NCI-H460 (cell line): ENCODE measurements around the gene ZFYVE21. TPM values are rescaled to one million over a fixed set of nuclear protein-coding genes. Genes with fewer than 3 reads are reported as not detected.

Experiments used
- DNase-seq: peaks from one replicate; pipeline ENCODE4 v3.0.0-alpha.2; 2016; ENCODE audit warnings: low read depth; ENCODE audit errors: extremely low read depth
- total RNA-seq: library from RNA; depleted of rRNA; stranded (reverse); fragments of >200 nt; shearing (Covaris generic); gene quantifications from 2 replicates; pipeline ENCODE4 v1.2.3, GENCODE V29; 2014

The ZFYVE21 gene
- total RNA-seq, 1 experiment from 2014 or later = 25.1 TPM

DNA sequence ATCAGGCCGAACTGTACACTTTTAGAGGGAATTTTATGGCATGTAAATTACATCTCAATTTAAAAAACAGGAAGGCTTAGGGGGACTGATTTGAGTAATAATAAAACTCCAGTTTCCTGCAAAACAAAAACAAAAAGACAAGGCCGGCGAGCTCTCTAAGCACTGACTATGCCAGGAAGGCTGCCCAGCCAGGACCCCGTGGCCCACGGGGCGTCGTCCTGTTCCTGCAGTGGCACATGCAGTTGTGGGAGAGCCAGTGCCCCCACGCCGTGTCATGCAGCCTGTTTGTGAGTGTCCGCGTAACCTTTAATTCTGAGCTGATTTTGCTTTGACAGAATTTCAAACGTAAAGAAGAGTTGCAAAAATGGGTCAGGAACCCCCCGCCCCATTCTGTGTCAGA, 10.9 kb upstream of the ZFYVE21 start:
- no peak for DNase-seq

DNA sequence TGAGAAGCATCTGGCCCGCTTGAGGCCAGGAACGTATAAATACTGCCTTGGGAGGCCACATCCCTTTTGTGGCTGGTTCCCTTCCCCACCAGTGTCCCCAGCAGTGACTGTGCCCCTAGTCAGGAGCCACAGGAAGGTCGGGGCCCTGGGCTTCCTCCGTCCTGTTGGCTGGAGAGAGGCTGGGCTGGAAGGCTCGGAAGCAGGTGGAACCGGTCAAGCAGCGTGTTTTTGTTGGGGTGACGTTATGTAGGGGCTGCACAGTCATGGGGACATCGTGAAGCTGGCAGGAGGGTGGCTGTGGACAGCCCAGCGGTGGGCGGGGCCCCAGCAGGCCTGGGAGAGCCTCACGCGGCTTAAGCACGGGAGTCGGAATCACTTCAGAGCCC, 10.5 kb upstream of the ZFYVE21 start:
- no peak for DNase-seq

DNA sequence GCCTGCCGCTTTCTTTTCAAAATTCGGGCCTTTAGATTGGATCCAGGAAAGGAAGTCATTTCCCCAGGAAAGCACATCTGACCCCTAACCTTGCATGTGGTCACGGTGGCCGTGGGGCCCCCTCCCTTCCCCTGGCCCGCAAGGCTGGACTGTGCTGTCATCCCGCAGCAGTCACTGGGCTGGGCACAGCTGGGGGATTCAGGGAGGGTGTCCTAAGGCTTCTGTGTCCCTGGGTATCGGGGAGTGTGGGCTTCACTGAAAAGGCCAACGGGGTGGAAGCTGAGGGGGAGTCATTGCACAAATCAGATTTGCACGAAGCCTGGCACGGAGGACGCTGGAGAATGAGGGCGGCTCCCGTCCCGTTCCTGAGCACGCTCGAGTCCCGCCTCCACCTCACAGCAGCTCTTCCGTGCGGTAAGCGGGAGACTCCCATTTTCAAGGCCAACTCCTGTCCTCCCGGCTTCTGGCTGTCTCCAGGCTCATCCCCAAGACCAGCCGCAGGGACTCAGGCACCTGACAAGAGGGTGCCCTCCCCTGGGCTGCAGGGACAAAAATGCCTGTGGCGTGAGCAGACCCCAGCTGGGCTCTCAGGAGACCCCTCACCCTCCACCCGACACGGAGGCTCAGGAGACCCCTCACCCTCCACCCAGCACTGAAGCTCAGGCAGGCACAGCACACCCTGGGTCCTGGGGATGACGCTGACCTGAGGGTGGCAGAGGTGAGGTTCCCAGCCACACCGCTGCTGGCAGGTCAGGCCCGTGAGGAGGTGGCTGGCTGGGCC, 9.9 kb upstream of the ZFYVE21 start:
- DNase-seq = no peak

DNA sequence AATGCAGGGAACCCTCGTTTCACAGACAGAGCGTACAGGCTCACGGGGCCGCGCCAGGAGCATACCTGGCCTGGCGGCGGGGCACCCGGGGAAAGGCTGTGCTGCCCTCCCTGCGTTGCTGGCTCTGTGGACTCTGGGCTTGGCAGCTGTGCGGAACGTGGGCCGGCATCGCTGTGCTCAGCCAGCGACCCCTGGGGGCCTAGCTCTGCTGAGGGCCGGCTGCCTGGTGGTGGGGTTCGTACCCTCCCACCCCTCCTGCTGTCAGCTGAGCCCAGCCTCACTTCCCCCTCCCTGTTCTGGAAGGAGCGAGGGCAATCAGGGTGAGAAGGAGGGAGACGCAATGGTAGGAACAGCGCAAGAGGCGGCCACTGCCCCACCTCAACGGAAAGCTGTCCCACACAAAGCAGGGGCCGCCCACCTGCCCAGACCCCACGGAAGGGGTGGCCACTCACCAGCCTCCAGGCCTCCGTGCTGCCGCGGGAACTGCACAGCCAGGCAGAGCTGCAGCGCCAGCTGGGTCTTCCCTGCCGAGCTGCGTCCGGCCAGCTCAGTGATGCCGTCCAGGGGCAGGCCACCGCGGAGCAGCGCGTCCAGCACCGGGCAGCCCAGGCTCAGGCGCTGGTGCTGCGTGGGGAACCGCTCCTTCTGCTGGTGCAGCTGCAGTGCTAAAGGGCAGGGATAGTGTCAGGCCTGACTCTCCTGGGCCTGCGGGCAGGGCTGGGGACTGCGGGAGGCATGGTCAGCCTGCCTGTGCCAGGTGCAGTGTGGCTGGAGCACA, 8.9 kb upstream of the ZFYVE21 start:
- no peak for DNase-seq

DNA sequence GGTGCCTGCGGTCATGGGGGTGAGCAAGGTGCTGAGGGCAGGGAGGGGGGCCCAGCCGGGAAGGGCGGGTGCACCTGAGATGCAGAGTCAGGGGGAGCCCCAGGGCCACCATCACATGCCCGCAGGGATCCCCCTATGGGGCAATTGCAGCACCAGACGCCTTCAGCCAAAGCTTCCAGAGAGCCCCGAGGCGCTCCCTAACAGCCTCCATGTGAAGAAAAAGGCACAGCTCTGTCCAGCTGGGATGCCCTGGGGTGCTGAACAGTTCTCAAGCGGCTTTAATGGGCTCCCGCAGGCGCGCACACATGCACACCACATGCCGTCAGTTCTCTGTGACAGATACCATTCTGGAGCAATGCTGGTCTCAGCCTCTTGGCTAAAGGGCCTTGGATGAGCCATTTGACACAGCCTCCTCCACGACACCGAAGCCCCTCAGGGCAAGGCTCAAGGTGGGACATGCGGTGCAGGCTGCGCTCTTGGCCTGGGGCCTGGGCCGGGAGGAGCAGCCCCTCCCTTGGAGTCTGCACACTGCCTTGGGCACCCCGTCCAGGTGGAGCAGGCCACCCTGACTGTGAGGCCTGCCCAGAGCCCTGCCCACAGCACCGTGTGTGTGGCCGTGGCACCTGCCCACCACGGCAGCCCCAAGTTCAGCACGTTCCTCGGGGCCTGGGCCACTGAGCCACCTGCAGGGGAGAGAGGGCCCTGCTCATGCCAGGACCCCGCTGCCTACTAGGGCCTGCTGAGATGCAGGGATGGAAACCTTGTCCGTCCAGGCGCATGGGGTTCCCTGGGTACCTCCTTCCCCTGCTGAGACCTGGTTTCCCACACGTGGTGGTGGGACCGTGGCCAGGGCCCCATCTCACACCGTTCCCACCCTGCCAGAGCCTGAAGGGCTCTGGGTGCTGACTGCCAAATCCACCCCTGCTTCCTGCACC, 8.0 kb upstream of the ZFYVE21 start:
- DNase-seq = no peak

DNA sequence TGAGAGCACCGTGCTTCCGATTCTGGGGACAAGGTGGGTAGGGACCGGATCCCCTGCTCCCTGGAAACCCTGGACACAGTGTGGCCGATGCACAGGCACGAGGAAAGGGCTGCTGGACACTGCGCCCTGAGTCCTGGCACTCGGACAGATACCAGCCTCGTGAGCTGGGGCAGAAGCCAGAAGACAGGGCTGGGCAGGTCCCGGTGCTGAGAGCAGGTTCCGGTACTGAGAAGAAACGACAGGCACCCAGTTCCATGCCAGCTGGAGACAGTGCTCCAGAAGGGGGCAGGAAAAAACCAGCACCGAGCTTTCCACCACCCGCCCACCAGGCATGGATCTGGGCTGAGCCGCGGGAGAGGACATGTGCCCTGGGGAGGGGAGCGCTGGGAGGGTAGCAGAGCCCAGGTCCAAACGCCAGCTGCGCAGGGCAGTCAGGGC, 6.8 kb upstream of the ZFYVE21 start:
- DNase-seq = no peak

DNA sequence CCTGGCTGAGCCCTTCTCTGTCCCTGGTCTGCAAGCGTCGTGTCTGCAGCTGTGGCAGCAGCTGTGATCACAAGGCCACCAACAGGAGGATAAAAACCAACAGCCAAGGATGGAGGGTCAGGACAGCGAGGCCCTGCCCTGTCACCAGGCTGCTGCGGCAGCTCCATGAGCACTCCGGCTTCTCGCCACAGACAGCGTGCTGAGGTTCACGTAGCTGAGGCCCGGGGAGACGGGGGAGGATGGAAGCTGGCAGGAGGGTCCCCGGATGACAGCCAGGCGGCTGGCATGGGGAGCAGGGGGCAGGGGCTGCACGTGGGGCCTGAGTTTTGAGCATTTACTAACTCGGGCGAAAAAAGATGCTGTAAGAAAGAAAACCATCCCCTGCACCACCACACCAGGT, 5.8 kb upstream of the ZFYVE21 start:
- no peak for DNase-seq

DNA sequence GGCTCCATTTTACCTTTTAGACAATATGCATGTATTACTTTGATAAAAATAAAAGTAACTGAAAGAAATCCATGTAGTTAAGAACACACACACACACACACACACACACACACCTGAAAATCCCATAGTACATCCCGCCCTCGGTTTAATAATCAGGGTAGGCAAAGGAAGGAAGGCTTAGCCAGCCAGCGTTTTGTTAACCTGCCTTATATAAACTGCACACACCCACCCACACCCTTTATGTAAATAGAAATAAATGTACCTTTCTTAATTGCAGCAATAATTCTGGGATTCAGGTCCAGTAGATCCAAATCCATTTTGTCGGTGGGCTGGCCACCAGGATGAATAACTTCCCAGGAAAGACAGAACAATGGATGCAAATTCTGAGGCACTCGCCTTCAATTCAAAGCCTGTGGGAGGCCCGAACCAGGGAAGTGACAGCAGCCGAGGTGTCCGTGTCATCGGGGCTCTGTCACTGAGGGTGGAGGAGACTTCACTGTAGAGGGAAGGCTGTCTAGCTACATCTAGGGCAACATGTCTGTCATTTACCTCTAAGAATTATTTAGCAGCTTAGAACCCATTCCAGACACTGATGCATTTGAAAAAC, 4.7 kb upstream of the ZFYVE21 start:
- no peak for DNase-seq

DNA sequence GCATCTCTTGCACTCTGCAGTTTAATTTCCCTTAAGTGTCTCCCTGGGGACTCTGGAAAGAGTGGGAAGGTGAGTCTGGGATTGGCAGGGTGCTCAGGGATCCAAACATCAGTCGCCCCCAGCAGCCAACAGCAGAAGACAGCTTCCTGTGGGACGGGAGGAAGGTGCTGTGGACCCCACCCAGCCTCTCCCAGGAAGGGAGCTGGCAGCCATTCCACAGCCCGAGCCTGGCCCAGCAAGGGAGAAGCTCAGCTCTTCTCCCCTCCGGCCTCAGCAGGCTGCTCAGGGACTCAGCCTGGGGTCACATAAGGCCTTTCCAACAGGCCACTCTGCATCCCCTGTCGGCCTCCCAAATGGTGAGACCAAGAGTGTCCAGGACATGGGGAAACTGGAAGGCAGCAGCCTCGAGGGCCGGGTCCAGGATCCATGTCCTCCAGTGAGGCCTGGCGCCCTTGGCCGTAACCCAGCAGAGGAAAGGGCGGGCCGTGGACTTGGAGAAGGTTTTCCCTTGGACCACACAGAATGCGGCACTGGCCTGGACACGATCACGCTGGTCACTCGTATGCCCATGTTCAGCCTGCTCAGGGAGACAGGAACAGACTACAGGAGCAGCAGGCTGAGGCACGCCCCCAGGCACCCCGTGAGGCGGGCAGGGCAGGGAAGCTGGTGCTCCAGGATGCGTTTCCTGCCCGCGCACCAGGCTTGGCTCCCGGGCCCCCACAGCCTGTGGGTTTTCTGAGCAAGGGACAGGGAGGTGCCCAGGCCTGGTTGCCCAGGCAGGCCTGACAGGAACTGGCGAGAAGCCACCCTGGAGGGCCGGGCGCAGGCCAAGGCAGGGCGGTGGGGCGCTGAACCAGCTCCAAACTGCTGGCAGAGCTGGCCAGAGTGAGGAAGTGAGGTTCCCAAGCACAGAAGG, 3.8 kb upstream of the ZFYVE21 start:
- no peak for DNase-seq

DNA sequence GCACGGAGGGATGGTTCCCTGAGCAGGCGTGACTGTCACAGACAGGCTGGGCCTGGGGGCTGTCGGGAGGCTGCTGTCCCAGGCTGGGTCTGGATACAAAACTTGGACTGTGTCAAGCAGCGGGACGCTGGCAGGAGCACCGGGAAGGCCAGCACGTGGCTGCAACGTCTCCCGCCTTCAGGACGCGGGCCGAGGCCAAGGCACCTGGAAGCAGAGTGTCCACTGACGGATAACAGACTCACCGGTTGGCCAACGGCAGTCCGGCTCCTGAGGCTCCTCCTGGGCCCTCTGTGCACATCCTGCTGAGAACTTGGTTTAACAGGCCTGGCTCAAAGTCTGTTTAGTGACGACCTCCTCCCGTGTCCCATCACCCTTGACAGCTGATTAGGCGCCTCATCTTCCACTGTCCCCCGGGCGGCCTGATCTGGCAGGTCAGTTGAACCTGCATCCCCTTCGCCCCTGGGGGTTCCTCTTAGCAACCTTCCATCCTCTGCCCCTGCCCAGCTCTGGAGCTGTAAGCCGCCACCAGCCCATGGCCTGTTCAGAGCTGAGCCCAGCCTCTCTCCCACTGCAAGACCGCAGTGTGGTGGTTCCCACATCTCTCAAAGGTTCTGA, 2.9 kb upstream of the ZFYVE21 start:
- DNase-seq = no peak

DNA sequence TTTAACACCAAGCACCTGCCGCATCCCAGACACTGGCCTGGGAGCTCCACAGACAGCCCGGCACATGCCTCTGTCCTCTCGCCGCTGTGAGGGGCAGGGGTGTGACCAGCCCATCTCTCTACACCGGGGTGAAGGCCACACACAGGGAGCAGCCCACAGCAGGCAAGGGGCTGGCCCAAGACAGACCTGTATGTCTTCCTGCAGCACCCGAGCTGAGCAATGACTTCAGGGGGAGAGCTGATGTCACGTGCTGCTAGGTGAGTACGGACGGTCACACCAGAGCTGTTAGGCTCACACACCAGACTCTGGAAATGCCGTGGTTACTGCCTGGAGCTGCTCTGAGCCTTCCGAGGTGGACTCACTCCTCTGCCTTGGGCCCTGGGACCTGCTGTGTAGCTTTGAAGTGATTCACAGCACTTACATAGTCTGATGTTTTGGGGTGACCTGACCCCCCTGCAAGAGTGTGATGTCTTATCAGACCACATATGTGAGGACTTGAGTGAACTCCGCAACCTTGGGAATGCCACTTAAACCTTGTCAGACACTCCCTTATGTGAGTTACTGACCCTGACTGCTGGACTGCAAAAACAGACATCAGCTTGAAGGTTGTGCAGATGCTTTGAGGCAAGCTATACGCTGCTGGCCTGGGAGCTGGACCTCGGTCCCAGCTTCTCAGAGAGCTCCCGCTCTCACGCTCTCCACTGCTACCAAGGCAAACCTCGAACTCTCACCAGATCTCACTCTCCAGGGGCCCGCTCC, 2.1 kb upstream of the ZFYVE21 start:
- no peak for DNase-seq

DNA sequence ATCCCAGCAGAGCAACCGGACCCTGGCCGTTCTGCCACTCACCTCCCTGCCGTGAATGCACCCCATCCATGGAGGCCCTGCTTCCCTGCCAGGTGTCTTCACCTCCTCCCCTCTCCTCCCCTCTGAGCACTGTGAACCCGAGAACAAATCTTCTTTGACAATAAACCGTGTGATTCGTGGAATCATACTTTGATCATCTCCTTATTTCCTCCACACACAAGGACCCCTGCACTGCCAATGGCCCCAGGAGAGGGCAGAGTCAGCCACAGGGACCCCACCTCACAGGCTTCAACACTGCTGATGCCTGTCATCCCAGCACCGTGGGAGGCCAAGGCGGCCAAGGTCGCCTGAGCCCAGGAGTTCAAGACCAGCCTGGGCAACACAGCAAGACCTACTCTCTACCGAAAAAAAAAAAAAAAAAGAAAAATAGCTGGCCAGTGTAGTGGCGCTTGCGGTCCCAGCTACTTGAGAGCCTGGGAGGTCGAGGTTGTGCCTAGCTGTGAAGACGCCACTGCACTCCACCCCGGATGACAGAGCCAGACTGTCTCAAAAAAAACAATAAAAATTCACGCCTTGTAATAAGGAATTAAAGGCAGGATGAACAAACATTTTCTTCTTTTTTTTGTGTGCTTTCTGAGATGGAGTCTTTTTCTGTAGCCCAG, 1.4 kb upstream of the ZFYVE21 start:
- DNase-seq = no peak

DNA sequence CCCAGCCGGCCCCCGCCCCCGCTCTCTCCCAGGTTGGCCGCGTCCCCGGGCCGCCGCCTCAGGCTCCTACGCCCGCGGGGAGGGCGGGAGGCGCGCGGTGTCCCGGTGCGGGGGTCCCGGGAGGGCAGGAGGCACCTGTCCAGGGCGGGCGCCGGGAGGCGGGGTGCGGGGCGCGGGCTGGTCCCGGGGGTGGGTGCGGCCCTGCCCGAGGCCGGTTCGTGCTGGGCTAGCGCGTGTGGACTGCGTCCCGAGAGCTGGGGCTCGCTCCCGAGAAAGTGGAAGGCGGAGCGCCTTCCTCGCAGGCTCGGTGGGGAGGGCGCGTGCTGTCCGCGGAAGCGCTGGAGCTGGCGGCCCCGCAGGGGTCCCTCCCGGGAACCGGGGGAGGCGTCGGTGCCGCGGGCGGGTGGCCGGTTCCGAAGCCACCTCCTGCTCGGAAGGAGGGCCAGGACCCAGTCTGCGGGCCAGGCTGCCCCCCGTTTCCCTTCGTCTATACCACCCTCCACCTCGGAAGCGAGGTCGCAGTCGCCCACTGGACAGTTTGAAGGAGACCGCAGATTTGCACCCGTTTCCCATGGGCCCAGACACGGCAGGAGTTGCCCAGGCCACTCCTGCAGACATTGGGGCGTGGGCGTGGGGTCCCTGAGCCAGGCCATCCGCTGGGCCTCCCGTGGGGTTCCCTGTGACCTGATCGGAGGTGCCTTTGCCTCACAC, 636 bp downstream of the ZFYVE21 start:
- DNase-seq = no peak

DNA sequence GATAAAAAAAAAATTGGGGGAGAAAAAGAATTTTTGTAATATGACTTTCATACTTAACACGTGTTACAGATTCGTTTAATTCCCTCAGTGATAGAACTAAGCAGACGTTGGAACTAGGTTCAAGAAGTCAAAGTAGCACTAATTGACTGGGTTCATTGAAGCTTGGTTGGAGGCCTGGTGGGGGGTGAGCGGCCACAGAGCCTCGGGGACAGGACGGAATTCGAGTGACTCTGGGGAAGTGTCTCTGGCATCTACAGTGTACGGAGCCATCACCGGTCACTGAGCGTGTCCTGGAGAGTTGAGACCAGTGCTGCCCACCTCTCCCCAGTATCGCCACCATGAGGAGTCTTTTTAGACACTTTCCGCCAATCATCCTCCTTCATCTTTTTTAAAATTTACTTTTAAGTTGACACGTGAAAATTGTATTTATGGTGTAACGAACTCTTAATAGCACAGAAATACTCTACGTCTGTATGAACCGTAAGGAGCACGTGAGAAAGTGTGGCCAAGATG, 1.3 kb downstream of the ZFYVE21 start:
- no peak for DNase-seq

DNA sequence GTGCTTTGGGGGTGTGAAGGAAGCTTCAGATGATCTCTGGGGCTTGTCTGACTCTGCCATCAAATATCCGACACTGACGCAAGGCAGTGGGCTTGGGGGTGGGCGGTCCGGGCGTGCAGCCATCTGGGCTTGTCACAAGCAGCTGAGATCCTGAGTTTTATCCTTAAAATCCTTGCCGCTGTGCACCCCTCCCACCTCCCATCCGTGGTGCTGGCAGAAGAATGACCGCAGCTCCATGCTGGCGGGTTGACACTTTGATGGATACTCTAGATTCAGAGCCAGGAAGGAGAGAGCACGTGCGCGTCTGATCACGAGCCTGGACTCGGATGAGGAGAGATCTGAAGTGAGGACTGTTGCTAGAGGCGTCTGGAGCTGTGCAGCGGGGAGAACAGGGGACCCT, 3.0 kb downstream of the ZFYVE21 start:
- no peak for DNase-seq

DNA sequence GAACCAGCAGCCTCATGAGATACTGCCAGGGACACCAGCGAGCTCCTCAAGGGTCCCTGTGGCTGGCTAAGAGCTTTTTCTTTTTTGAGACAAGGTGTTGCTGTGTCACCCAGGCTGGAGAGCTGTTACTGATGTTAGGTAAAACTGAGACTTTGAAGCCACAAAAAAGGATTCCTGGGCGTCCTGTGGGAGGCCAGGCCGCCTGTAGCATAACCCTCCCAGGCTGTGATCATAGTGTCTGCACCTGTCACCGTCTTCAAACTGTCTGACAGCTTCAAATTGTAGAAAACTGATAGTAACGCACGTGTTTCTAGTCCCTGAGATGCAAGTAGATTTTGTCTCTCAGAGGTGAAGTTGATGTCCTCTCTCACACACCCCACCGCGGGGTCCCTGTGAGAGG, 4.1 kb downstream of the ZFYVE21 start:
- DNase-seq = no peak
